Neural cell (in vitro differentiated cells): ENCODE data around the gene FCN2.

ENCODE experiments used
- CTCF ChIP-seq: fragments of 450-650 bp; IDR thresholded peaks from 2 replicates; pipeline ENCODE4 v1.5.1; 2014; ENCODE audit warnings: antibody characterized with exemption, mild to moderate bottlenecking, moderate library complexity; ENCODE audit not compliant: poor library complexity, severe bottlenecking
- EP300 ChIP-seq: fragments of 450-650 bp; conservative IDR thresholded peaks from 2 replicates; pipeline ENCODE4 v1.6.1; 2014; ENCODE audit warnings: antibody characterized with exemption, mild to moderate bottlenecking, moderate library complexity; ENCODE audit not compliant: poor library complexity, severe bottlenecking
- EZH2 ChIP-seq: fragments of 200-600, 300-800 bp; shearing (Covaris generic), sonication (generic); IDR thresholded peaks from 2 replicates; pipeline ENCODE4 v1.6.1; 2014; ENCODE audit warnings: antibody characterized with exemption, low read length, borderline replicate concordance, mild to moderate bottlenecking; ENCODE audit not compliant: insufficient read depth, poor library complexity, severe bottlenecking
- MXI1 ChIP-seq: fragments of 450-650 bp; conservative IDR thresholded peaks from 2 replicates; pipeline ENCODE4 v1.6.1; 2014; ENCODE audit warnings: antibody characterized with exemption, mild to moderate bottlenecking; ENCODE audit not compliant: poor library complexity, severe bottlenecking
- POLR2AphosphoS5 ChIP-seq: IDR thresholded peaks from 2 replicates; pipeline ENCODE4 v1.6.1; 2012
- RAD21 ChIP-seq: fragments of 450-650 bp; conservative IDR thresholded peaks from 2 replicates; pipeline ENCODE4 v1.6.1; 2014; ENCODE audit warnings: antibody characterized with exemption, mild to moderate bottlenecking, moderate library complexity
- REST ChIP-seq: IDR thresholded peaks from 2 replicates; pipeline ENCODE4 v1.6.1; 2012; ENCODE audit warnings: borderline replicate concordance
- SMC3 ChIP-seq: fragments of 450-650 bp; conservative IDR thresholded peaks from 2 replicates; pipeline ENCODE4 v1.6.1; 2014; ENCODE audit warnings: antibody characterized with exemption, mild to moderate bottlenecking, moderate library complexity; ENCODE audit not compliant: poor library complexity
- TAF1 ChIP-seq: IDR thresholded peaks from 2 replicates; pipeline ENCODE4 v1.6.1; 2012; ENCODE audit warnings: low read depth

GRCh38 chr9:134909511-134910481 lies 29.2 kb downstream of the FCN2 start:
- no peak for TF ChIP-seq EP300
- TF ChIP-seq REST, result no peak
- TF ChIP-seq EZH2, result no peak
- TF ChIP-seq CTCF, result no peak
- no peak for TF ChIP-seq MXI1
- no peak for TF ChIP-seq RAD21
- no peak for TF ChIP-seq POLR2AphosphoS5
- no peak for TF ChIP-seq TAF1
- TF ChIP-seq SMC3, result no peak
